GM18505 (cell line): ENCODE measurements around the gene TRIM68.

ENCODE experiments used
- ATAC-seq: cut with Tn5 transposase; IDR thresholded peaks from one replicate; pipeline ENCODE4 v1.9.1; 2021; ENCODE audit not compliant: unreplicated experiment
- POLR2A ChIP-seq: IDR thresholded peaks from 4 replicates; pipeline ENCODE4 v1.6.1; 2011; ENCODE audit warnings: borderline replicate concordance; ENCODE audit not compliant: insufficient read depth, insufficient read length; ENCODE audit errors: extremely low read depth

The TRIM68 gene

GRCh38 chr11:4577761-4578160 lies 30.3 kb downstream of the TRIM68 start:
- ATAC-seq: no peak
- TF ChIP-seq POLR2A: no peak

- no peak for TF ChIP-seq POLR2A
- no peak for ATAC-seq
Observed at GRCh38 chr11:4576880-4577279, 31.2 kb downstream of the TRIM68 start.

- no peak for ATAC-seq
- TF ChIP-seq POLR2A: no peak
Observed at GRCh38 chr11:4569075-4569474, 39.0 kb downstream of the TRIM68 start.

- TF ChIP-seq POLR2A: no peak
- no peak for ATAC-seq
Observed at GRCh38 chr11:4565371-4565770, 42.7 kb downstream of the TRIM68 start.

- no peak for TF ChIP-seq POLR2A
- ATAC-seq: no peak
Observed at GRCh38 chr11:4560467-4560866, 47.6 kb downstream of the TRIM68 start.

GRCh38 chr11:4559527-4560440 lies 48.2 kb downstream of the TRIM68 start:
- no peak for ATAC-seq
- TF ChIP-seq POLR2A: no peak

GRCh38 chr11:4551346-4551979 lies 56.6 kb downstream of the TRIM68 start:
- ATAC-seq: no peak
- no peak for TF ChIP-seq POLR2A
